NCI-H1092 (cell line): Measurements from ENCODE around the gene PPP1R2B.
"Not testable (repeated sequence)": the region's sequence is repeated elsewhere in the genome, so short reads cannot be mapped to it uniquely, and the experiment has no call there.

Source experiments
- DNase-seq: peaks from one replicate; lab custom pipeline; 2025; lab: John Stamatoyannopoulos, UW

The PPP1R2B gene

GRCh38 chr5:156850206-156850751 lies at the start of gene PPP1R2B:
Gene PPP1R2B, plus strand, starts transcription at chr5:156850295. Its CDS starts 268 bp downstream, at chr5:156850563.
- no peak for DNase-seq

DNA sequence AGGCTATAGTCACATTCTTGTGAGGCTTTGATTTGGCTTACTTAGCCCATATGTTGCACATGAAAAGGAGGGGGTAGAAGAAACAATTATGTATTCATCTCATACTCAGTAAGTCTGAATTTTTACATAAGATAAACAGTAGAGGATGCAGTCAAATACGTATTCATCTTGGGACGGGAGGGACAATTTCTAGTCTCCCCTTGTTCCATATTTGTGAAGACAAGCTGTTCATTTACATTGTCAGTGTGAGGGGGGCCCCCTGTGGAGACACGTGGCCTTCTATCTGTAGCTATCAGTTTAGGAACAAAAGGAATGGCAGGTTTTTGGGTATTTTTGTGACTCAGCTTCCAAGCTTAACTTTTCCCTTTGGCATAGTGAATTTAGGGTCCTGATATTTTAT lies 49.2 kb upstream of the PPP1R2B start:
- no peak for DNase-seq

DNA sequence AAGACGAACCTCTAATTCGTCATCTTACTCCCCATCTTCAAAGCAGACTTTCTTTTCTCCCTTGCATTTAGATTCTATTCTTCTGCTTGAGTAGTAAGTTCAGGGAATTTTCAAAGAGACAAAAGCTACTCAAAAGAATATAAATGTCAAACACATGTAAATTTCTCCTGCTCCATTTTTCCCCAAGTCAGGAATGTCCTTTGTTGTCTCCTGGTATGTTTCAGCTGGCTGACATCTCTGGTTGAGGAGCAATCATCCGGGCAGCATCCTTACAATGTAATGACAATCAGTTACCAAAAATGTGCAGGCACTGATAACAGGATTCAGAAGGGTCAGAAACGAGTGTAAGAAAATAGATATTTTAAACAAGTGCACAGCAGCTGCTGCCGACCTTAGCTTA lies 47.6 kb upstream of the PPP1R2B start:
- no peak for DNase-seq

DNA sequence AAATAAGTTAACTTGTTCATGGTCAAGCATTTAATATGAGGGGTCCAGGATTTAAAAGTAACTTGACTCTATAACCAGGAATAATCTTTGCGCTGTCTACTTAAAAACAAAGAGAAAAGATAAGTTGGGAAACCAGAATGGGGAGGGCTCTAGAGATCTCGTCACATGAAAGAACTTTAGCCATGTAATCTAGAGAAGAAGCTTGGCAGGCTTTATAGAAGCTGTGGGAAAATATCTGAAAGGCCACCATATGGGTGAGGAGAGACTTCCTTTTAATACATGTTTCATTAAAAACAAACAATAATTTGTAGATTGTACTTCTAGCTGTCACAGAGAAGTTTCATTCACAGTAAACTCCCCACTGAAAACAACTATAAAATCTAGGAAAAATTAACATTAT lies 46.7 kb upstream of the PPP1R2B start:
- DNase-seq = no peak

DNA sequence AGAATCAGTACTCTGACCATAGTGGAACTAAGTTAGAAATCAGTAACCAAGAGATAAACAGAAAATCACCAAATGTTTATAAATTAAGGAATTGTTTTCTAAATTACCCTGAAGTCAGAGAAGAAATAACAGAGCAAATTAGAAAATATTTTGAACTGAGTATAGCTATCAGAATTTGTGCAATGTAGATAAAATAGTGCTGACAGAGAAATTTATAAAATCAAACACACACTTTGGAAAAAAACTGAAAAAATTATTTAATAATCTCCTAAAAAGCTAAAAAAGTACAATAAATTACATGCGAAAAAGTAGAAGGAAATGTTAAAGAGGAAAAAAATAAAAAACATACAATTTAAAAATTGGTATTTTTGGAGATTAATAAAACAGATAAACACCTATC lies 37.1 kb upstream of the PPP1R2B start:
- no peak for DNase-seq

DNA sequence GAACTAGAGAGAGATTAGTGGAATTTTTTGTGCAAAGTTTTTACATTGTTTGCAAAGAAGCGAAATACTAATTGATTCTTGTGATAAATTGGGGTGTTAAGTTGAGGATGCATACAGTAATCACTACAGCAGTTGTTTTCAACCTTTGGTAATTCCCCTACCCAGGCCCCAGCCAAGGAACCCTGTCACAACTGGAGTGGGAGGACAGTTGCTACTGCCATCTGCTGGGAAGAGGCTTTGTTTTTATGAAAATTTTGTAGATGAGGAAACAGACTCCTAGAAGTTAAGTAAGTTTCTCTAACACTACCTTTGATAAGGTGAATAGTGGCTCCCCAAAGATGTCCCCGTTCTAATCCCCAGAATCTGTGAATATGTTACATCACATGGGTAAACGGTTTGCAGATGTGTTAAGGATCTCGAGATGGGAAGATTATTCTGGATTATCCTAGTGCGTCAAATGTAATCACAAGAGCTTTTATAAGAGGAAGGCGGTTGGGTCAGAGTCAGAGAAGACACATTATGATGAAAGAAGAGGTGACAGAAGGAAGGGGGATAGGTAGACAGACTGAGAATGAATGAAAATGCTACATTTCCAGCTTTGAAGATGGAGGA lies 34.0 kb upstream of the PPP1R2B start:
- no peak for DNase-seq

DNA sequence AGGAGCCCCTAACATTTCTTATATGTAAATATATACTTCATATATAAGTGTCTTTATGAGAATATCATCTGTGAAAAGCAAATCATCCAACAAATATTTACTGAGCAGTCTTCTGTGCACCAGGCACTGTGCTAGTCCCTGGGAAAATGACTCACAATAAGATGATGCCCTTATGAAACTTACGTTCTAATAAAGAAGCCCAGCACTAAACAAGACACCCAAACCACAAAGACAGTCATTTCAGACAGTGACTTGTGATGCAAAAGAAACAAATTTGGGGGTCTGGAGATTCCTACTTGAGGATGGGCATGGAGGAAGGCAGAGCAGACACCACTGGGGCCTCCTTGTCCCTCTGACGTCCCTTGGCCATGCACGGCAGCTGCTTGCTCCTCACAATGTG lies 30.6 kb upstream of the PPP1R2B start:
- no peak for DNase-seq

DNA sequence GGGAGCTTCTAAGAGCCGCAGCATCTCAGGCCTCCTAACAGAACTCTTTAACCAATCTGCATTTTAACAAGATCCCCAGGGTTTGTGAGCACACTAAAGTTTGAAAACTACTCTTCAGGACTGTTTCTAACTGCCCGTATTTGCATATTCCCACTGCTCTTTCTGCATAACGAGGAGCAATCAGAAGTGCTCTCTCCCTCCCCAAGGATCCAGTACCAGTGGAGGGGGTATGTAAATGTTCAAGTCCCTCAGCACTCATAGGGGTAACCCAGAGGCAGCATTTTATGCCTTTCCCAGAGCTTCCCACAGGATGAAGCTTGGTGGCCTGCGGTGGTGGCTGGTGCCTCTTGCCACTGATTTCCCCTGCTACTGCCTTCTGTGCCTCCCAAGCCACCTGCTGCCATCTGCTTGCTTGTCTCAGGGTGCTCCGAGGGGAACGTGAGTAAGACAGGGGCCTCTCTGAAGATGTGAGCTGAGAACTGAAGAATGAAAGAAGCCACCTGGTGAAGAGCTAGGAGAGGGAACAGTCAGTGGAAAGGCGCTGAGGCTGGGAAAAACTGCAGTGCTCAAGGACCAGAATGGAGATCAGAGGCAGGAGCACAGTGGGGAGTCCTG lies 30.0 kb upstream of the PPP1R2B start:
- no peak for DNase-seq

DNA sequence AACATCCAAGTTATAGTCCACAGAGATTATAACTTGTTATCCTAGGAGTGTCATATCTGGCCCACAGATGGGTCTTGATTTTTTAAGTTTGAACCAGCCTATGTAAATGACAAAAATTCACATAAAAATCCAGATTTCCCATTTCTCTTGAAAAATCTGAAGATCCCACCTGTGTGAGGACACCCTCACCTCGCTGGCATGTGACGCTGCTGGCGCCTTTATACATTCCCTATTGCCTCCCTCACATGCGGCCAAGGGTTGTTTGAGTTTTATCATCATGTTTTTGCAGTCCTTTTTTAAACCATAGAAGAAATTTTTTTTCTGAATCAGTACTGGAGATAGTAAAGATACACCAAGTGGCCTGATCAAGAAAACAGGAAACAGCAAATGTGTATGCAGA lies 25.9 kb upstream of the PPP1R2B start:
- DNase-seq = no peak

DNA sequence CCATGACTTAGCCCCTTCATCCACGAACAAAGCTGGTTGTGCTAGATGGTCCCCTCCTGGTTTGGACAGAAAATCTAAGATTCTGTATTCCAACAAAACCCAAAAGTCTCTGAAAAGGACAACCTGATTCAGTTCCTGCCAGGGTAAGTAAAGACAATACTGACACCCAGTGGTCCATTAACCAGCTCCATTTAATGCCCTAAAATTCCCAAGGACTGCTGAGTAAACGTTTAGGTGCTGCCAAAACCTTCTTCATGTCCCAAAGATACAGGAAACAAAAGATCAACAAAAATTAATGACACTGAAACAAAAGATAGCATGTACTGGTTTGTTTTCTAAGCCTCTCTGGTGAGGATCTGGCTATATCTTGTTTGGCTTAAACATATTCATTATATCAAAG lies 25.3 kb upstream of the PPP1R2B start:
- peak; percentile 11 for DNase-seq

DNA sequence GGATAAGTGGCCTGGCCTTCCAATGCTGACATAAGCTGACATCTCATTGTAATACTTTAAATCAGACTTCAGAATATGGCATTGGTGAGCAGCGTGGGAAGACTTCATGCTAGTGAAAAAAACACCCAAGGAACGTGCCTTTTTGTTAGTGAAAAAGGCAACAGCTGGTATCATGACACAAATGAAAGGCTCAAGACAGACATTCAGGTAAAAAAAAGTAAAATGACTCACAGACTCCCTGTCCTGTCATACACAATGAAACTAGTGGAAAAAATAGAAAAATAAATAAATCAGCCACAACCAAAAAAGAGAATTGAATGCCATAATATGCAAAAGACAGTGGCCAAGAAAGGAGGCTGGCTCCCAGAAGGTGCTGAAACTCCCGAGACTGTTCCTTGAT lies 24.4 kb upstream of the PPP1R2B start:
- no peak for DNase-seq

DNA sequence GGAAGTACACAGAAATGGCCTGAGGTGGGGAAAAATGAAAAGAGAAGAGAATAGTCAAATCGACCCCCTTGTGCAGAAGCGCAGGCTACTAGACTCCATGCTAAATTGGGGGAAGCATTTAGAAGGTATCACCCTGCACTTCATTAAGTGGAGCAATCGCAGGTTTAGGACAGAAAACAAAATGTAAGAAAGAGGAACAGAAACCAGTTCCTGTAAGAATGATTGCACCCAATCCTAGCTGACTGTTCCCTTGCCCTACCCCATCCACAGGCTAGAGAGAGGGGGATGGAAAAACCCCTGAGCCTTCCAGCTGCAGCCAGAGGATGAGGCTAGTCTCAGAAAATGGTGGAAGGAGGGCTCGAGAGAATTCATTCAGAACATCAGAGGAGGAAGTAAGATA lies 23.9 kb upstream of the PPP1R2B start:
- DNase-seq = no peak

DNA sequence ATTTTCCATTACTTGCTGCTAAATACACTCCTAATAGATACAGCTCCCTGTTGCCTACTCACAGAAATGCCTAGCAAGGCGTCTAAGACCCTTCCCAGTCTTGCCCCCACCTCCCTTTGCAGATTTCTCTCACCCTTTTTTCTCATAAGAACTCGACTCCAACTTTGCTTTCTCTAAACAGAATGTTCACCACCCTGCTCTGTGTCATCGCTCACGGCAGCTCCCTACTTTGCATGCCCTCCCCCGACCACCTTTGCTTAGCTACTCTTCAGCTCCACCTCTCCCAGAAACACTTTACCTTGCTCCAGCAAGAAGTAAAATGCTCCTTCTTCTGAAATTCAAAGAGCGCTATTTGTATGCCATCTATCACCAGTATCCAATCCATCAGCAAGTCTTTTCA lies 15.2 kb upstream of the PPP1R2B start:
- DNase-seq = no peak

- DNase-seq = no peak
These were observed 14.2 kb upstream of the PPP1R2B start for GRCh38 chr5:156835905-156836304.

GRCh38 chr5:156836846-156837245 lies 13.2 kb upstream of the PPP1R2B start:
- no peak for DNase-seq

GRCh38 chr5:156838961-156839360 lies 11.1 kb upstream of the PPP1R2B start:
- peak; percentile 5 for DNase-seq

- DNase-seq = no peak
These were observed 8.4 kb upstream of the PPP1R2B start for GRCh38 chr5:156841737-156842136.

- no peak for DNase-seq
These were observed 3.2 kb upstream of the PPP1R2B start for GRCh38 chr5:156846914-156847313.

DNA sequence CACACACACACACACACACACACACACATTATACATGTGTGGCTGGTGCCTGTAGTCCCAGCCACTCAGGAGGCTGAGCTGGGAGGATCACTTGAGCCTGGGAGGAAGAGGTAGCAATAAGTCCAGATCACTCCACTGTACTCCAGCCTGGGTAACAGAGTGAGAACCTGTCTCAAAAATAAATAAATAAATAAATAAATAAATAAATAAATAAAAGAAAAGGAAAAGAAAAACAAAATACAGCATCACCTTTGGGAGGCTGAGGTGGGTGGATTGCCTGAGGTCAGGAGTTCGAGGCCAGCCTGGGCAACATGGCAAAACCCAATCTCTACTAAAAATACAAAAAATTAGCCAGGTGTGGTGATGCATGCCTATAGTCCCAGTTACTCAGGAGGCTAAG lies 1.6 kb upstream of the PPP1R2B start:
- not testable (repeated sequence) for DNase-seq

- DNase-seq = no peak
These were observed 1.8 kb downstream of the PPP1R2B start for GRCh38 chr5:156851880-156852279.

GRCh38 chr5:156853055-156853454 lies 3.0 kb downstream of the PPP1R2B start:
- not testable (repeated sequence) for DNase-seq

- DNase-seq = no peak
These were observed 15.3 kb downstream of the PPP1R2B start for GRCh38 chr5:156865427-156865826.

GRCh38 chr5:156870498-156870839 lies 20.4 kb downstream of the PPP1R2B start:
- DNase-seq = no peak

GRCh38 chr5:156871212-156871611 lies 21.1 kb downstream of the PPP1R2B start:
- no peak for DNase-seq
